DMS 273 treated with DMSO at 0.1 percent for 48 hours (cell line): ENCODE results near the gene CARD10.
A peak's percentile ranks its signal among the peaks of the same experiment; 100 is the strongest.
"Not testable (repeated sequence)": the region's sequence is repeated elsewhere in the genome, so short reads cannot be mapped to it uniquely, and the experiment has no call there.

Experiments used
- DNase-seq: peaks from one replicate; lab custom pipeline; 2025; lab: John Stamatoyannopoulos, UW

CARD10 gene

DNA sequence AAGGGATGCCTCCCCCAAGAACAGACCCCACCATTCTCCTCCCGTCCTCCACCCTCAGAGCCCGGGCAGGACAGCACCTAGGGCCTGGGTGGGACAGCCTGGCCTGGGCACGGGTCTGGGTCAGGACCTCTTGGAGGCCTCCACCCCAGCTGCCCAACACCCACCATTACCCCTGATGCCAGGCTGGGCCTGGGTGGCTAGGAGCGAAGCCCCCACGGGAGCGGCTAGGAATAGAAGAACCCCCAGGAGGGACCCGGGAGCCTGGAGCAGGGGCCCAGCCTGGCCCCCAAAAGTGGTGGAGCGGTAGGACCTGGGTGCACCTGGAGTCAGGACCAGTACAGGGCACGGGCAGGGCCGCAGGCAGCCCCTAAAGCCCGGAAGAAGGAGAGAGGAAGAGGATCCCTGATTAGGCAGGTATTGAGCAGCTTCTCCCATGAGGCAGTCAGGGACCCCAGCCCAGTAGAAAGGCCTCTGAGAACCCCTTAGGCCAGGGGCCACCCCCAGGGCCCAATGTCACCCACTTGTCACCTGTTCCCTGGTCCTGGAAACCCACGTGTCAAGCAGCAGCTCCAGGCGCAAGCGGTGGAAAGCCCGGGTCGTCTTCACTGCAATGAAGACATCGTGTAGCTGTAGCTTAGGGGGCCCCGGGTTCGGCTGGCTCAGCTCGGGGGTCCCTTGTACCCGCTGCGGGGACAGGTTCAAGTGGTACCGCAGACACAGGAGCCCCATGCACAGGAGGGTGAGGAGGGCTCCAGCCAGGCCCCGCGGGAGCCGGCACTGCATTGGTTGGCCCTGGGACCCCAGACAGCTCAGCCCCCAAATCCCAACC, 33.6 kb downstream of the CARD10 start:
- DNase-seq: no peak

DNA sequence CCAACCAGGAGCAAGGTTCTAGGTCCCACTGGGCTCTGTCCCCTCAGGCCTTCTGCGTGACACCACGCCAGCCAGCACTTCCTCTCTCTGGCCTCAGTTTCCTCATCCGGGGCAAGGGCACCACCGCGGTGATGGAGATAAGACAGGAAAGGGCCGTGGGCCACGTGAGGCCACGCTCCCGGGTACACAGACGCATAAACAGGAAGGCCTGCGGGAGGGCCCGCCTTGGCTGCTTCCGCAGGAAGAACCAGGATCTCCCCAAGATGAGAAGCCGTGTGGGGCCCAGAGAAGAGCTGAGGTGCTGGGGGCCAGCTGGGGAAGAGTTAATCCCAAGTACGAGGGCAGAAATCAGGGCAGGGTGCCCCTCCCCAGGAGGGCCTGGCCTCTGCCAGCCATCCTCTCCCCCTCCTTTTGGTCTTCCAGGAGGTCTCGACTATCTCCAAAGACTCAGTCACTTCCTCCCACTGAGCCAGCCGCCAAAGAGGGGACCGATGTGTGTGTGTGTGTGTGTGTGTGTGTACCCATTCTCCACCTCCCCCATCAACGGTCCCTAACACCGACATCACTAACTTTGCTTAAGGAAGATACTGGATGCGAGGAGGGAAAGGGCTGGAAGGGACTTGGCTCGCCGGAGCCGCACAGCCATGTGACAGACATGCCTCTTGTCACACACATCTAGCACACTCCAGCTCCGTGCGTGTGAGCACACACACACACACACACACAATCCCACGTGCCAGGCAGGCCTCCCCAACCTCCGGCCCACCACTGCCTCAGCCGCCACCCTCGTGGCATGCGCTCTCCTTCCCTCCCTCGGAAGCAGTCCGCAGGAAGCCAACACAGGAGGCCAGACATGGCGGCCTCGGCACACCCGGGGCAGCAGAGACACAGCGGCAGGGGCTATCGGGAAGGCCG, 34.5 kb downstream of the CARD10 start:
- no peak for DNase-seq

DNA sequence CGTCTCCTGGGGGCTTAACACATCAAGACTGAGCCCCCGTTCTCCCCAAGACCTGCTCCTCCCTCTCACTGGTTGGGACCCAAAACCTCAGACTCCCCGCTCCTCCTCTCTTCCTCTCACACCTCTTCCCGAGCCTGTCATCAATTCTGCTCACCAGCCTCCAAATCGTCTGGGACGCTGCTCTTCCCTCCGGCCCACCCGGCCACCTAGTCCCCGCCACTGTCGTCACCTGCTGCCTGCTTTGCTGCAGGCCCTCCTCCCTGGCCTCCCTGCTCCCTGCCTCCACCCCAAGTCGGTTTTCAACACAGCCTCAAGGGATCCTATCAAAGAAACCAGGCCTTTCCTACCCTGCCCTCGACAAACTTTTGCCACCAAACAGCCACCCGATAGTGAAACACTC, 36.2 kb downstream of the CARD10 start:
- DNase-seq: no peak

DNA sequence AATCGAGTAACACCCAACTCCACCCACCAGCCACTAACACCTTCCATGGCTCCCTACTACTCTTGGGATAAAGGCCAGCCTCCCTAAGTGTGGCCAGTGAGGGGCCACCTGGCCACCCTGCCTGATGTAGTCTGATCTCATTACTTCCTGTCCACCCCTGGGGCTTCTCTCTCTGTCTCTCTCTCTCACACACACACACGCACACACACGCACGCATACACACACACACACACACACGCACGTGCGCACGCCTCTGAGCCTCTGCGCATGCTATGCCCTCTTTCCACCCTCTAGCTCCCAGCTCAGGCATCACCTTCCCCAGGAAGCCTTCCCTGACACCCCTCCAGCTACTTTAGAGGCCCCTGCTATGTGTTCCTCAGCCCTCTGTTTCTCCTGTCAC, 37.0 kb downstream of the CARD10 start:
- no peak for DNase-seq

DNA sequence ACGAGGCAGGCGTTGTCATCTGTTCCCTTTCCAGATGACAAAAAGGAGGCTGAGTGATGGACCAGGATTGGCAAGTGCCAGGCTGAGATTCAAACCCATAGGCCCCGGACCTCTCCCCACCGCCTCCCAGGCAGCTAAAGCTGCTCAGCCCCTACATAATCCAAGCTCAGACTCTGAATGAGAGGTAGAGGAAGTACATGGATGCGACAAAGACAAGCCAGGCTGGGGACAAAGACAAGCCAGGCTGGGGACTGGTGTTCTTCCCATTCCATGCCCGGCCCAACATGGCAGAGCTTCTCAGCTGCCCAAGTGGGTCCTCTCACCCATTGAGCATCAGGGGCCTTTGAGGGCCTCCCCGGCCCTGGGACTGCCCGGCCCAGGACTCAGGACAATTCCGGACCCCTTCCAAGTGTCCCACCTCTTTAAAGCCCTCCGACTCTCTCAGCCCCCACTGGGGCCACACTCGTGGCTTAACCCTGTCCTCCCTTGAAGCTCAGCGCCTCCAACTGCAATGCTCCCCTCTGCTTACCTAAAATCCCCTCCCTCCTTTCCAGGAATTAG, 37.8 kb downstream of the CARD10 start:
- no peak for DNase-seq

DNA sequence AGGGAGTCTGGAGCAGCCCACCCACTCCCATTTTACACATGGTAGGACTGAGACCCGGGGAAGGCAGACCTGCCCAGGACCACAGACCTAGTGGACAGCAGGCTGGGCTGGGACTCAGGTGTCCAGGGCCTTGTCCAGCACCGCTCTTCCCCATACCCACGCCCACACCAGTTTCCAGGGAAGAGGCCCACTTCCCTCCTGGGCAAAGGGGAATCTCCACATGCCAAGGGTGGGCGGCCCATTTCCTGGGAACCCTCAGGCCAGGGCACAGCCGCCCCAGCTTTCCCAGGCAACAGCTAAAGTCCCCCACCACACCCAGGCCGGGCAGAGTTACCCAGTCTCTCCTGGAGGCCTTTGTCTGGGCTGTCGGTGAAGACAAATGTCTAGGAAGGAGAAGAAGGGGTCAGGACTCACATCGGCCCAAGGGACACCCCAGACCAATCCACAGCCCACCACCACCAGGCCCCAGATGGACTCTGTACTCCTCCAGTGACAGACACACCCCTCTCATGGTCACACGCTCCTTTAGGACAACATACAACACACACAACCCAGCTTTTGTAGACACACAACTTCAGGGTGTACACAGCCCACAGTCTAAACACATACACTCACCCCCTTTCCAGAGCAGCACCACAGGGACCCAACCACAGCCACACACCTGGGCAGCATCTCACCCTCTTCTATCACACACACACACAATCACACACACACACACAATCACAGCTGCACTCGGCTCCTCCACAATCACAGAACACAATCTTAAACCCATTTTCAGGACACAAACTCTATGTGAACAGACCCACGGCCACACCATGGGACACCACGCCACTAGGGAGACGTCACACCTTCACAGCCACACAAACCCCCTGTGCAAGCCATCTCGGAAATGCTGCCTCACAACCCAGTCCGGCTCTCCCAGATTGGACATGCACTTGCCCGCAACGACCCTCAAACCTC, 38.5 kb downstream of the CARD10 start:
- DNase-seq: no peak

DNA sequence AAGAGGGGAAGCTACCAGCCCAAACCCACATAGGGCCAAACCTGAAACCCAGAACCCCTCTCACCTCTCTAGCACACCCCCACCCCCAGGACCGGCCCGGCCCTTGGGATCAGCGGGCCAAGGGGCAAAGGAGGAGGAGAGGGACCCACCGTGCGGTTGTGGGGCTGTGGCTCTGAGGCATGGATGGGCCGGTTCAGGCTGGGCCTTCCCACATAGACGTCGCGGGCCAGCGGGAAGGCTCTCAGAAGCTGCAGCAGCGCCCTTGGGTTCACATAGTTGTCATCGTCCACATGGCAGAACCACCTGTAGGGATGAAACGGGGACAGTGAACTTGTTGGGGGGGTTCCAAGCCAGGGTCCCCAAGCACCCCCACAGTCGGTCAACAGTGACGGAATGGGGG, 40.0 kb downstream of the CARD10 start:
- DNase-seq: no peak

DNA sequence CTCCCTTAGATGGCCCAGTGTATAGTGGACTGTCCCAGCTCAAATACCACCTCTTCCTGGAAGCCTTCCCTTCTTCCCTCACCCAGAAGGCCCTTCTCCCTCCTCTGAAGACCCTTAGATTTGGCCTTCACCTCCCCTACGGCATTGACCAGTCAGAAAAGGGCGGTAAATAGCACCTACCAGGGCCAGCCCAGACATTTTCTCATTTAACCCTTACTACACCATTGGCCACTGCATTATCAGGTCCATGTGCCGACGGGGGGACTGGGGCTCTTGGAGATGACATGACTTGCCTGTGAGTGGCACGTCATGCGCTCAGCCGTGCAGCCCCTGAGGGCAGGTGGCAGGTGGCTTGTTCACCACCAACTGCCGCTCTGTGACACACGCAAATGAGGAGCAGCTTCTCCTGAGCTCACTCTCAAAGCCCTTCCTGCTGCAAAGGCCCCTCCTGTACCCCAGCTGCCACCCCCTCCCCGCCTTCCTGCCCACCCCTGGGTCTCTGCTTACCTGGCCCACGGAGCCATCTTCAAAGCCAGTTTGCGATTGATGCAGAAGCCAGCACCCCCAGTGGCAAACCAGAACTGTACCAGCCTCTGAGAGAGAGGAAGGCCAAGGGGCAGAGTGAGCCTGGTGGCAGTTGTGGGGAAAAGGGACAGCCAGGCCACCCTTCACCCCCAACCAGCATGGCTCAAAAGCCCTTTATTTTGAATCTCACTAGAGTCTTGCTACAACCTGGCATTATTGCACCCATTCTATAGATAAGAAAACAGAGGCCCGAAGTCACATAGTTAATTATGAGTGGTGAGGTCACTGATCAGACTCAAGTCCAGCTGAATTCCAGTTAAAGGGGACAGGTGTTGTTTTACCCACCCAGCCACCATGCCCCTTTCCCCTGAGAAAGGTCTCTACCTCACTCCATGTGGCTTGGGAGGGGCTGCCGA, 42.6 kb downstream of the CARD10 start:
- DNase-seq: no peak

DNA sequence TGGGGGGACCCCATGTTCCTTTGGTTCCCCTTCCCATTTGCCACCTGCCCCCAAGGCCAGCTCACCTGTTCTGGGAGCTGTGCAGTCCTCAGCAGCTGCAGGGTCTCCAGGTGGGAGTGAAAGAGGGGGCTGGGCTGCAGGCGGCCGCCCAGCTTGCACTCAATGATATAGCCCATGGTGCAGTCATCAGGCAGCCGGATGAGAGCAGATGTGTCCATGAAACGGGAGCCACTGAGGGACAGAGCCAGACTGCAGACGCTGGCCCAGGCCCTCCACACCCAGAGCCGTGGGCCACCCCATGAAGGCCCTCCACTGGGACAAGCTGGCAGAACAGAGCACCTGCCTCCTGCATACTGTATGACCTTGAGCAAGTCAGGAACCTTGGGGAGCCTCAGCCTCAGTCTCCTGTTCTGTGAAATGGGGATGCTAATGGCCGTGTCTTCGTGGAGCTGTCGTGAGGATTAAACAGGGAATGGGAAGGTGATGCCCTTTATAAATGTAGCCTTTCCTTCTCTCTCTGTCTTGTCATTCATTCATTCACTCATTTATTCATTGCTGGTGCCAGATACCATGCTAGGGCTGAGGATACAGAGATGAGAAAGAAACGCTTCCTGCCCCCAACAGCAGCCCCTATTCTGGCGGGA, 44.6 kb downstream of the CARD10 start:
- no peak for DNase-seq

DNA sequence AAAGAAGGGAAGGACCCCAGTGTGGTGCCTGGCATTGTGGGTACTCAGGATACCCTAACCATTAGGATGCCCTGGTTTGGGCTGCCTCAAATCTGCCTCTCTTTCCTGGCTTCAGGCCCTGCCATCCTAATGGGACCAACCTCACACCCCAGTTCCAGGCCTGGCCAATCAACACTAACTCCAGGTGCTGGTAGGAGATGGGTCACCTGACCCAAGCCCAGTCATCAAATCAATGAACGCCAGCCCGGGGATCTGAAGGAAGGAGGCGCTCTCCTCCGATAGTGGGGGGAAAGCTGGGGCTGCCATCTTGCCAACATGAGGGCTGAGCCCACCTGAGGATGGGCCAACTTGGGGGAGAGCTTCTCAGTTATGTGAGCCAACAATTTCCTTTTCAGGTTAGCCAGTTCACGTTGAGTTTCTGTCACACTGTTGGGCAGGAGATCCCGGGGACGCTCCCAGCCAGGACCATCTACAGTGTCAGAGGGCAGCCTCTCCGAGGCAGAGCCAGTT, 45.7 kb downstream of the CARD10 start:
- DNase-seq: no peak

DNA sequence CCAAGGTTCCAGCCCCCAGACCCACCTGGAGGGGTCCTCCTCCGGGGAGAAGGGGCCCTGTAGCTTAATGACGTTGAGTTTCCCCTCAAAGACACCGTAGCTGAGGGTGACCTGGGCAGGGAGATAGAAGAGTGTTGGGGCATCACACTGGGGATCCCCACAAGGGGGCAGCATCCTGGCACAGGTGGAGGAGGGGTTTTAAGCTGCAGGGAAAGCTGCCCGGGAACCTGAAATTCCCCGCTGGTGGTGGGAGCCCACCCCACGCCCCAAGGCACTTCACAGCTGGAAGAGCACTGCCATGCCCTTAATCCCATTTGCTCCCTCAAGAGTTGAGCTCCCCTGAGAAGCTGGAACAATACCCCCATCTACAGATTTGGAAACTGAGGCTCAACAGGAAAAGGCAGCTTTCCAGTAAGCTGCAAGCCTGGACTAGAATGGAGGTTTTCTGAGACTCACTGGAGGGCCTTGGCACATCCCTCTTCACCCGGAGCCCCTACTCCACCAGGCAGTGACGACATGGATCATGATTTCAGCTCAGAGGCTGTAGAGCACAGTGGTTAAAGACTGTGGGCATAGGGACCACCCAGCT, 46.7 kb downstream of the CARD10 start:
- DNase-seq: no peak

DNA sequence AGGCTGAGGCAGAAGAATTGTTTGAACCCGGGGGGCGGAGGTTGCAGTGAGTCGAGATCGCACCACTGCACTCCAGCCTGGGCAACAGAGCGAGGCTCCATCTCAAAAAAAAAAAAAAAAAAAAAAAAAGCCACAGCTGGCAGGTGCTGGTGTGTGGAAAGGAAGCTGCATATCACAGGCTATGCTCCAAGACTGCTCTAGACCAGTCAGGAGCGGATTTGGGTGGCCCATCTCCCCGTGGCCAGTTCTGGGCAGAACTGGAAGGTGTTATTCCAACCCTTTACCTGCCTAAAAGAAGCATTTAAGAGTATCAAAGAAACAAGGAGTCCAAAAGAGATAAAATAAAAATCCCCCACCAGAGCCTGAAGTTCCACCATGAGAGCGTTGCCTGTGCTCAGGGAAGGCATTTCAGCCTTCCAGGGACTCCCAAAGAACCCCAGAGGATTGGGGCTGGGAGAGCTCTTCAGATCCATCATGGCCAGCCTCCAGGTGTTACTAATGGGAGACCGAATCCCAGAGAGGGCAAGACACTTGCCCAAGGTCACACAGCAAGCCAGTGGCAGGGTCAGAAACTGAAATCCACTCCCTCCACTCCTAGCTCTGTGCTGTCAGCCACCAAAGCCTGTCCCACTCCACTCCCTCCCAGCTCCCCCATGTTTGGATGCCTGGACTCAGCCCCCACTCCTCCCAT, 47.3 kb downstream of the CARD10 start:
- no peak for DNase-seq

DNA sequence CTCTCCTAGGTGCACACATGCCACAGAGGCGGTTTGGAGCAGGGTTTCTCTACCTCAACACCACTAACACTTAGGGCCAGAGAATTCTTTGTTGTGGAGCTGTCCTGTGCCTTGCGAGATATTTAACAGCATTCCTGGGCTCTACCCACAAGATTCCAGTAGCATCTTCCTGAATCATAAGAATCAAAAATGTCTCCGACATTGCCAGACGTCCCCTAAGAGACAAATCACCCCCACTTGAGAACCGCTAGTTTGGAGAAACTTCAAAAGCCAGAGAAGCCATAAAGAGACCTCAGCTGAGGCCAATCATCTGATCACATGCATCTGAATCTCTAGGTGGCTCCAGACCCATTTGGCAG, 49.1 kb downstream of the CARD10 start:
- no peak for DNase-seq

DNA sequence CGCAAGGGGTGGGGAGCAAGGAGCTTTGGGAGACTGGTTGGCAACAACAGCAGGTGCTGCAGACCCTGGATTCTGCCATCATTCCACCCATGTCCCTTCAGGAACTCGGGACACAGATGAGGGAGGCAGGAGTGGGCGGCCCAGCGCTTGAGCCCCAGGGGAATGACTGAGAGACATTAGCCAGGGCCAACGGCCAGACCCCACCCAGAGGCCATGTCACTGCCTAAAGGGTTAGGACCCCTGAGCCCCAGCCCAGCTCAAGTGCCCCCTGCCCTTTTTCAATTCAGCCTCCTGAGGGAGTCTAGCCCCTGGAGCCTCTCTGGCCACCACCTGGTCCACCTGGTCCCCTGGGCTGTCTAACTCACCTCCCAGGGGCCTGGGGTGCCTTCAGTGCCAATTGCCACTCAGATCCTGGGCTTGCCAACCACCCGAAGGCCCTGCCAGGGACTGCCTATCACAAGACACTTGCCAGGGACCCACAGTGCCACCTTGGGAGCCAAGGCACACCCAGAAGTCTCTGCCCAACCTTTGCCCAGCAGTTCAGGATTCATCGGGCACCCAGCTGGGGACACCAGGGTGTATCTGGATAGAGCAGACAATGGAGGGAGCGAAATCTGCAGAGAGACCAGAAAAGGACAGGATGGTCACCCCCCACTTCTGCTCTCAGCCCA, 49.7 kb downstream of the CARD10 start:
- DNase-seq: no peak

DNA sequence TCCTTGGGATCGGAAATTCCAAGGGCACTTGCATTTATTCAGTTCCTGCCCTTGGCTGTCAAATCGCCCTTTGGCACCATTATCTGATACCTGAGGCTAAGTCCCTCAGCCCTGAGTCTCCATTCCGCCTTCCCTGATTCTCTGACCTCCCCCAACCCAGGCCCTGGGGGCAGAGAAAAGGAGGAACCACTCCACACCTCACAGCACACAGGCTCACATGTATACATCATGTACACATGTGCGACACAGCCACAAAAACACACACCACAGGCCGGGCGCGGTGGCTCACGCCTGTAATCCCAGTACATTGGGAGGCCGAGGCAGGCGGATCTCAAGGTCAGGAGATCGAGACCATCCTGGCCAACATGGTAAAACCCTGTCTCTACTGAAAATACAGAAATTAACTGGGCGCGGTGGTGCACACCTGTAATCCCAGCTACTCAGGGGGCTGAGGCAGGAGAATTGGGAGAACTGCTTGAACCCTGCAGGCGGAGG, 51.0 kb downstream of the CARD10 start:
- DNase-seq: not testable (repeated sequence)

DNA sequence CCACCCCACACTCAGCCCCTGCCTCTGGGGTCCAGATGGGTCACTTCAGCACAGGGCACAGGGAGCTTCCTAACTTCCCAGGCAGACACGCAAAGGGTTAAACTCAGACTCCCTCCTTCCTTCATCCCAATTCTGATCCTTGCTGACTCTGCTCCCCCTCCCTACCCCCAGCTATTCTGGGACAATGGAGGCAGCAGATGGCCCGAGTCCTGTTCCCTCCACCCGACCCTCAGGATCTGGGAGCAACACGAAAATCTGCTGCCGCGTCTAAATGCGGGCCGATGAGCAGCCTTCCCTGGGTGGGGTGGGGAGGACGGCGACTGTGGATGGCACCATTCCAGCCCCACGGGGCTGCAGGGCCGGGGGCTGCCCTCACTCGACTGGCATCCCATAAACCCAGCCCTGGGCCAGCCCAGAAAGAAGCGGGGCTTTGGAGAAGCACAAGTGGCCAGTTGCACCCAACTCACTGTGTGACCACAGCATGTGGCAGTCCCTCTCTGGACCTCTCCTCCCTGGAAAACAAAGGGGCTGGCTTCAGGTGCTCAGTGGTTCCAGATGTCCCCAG, 51.7 kb downstream of the CARD10 start:
- peak; percentile 14 for DNase-seq

DNA sequence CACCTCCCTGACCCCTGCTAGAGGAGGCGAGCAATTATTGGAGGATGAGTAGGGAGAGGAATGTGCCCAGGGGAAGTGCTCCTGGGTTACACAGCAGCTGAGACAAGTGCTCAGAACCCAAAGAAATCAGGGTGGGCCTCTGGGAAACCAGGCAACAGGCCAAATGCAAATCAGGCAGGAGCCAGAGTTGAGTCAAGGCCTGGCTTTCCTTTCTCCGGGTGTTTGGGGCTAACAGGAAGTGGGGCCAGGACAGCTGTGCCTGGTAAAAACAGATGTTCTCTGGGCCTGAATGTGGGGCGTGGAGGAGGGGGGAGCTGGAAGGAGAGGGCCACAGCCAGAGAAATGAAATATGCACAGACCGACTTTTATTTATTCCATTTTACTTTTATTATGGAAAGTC, 55.0 kb downstream of the CARD10 start:
- no peak for DNase-seq

DNA sequence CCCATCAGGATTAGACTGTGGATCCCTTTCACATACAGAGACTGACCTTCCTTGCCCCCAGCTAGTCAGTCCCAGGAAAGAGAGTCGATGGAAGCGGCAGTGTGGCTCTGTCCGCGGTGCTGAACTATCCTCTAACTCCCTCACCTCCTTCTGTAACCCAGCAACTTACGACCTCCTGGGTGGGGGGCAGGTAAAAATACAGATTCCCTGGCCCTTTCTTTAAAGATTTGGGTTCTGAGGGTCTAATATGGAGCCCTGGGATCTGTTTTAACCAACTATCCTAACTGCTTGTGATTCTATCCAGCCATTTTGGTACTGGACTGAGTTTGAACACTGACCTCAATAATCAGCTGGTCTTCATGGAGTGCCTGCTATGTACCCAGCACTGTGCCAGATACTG, 56.2 kb downstream of the CARD10 start:
- no peak for DNase-seq
